Activated naive CD4-positive, alpha-beta T cell treated with anti-CD3 and anti-CD28 coated beads, Interleukin-2, amount 10 ng/mL, durations not matched to agents 7 days and 5 days (primary cell): Measurements from ENCODE around the gene COL2A1.

Source experiments
- CTCF ChIA-PET: fragments of 350-600 bp; sonication (Branson Sonifier 250); formaldehyde crosslinking; loops from one replicate; lab custom pipeline; 2021; ENCODE audit warnings: antibody characterized with exemption; lab: Charles Lee
- DNase-seq: peaks from one replicate; pipeline ENCODE4 v3.0.0-alpha.2; 2020
- H3K27ac Mint-ChIP-seq: one replicate; pipeline ENCODE4 v1.8.0; 2021; ENCODE audit warnings: mild to moderate bottlenecking, moderate library complexity, mixed read lengths
- H3K27me3 Mint-ChIP-seq: one replicate; pipeline ENCODE4 v1.8.0; 2021; ENCODE audit warnings: mild to moderate bottlenecking, mixed read lengths
- H3K36me3 Mint-ChIP-seq: one replicate; pipeline ENCODE4 v1.8.0; 2021; ENCODE audit warnings: mixed read lengths
- H3K4me1 Mint-ChIP-seq: one replicate; pipeline ENCODE4 v1.8.0; 2021; ENCODE audit warnings: mixed read lengths
- H3K4me3 Mint-ChIP-seq: one replicate; pipeline ENCODE4 v1.8.0; 2021; ENCODE audit warnings: mild to moderate bottlenecking, moderate library complexity, mixed read lengths
- H3K9me3 Mint-ChIP-seq: one replicate; pipeline ENCODE4 v1.8.0; 2021; ENCODE audit warnings: mixed read lengths

The COL2A1 gene

DNA sequence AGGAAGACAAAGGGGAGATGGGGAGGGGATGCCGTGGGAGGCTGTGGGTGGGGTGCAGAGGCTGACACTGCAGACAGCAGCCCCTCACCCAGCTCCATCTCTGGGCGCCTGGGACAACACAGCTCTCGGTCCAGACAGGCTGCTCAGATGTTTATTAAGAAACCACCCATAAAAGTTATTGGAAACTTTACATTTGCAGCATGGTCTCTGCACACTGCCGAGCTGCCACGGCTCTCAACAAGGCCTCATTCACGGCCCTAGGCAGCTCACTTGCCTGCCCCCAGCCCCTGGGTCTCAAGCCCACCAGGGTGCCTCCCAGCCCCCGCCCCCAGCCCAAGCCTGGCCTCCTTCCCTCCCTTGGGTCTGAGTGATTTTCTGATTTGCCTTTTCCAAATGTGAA, 21.0 kb upstream of the COL2A1 start:
- Mint-ChIP-seq H3K36me3 (no peaks in the 10 kb centered on the region), H3K9me3 (no peaks in the 10 kb centered on the region), H3K27ac (no peak overlapping the region), H3K27me3 (peaks cover 69% of the 10 kb centered on the region), H3K4me1 (no peaks in the 10 kb centered on the region), H3K4me3 (no peak overlapping the region)
- no peak for DNase-seq
- CTCF ChIA-PET, result no interaction called here

DNA sequence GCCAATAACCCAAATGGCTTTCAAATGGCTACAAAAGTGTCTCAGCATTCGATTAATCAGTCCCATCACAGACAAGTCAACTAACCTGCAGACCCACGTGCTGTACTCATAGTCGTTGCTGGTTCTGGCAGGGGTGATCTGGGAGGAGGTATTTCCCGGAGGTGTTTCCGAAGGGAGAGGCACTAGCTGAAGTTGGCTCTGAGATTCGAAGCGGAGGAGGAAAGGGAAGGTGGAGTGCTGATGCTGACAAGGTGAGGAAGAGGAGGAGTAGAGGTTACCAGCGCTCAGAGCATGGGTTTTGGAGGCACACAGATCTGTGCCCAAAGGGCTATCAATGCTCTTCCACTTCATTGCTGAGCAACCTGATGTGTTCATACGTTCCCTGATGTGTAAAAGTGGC, 20.5 kb upstream of the COL2A1 start:
- Mint-ChIP-seq H3K27ac (no peak overlapping the region), H3K9me3 (no peaks in the 10 kb centered on the region), H3K27me3 (peaks cover 69% of the 10 kb centered on the region), H3K4me3 (no peak overlapping the region), H3K36me3 (no peaks in the 10 kb centered on the region), H3K4me1 (no peaks in the 10 kb centered on the region)
- CTCF ChIA-PET, result no interaction called here
- DNase-seq, result no peak

- Mint-ChIP-seq H3K9me3 (no peaks in the 10 kb centered on the region), H3K36me3 (no peaks in the 10 kb centered on the region), H3K4me3 (no peak overlapping the region), H3K4me1 (no peaks in the 10 kb centered on the region), H3K27ac (no peak overlapping the region), H3K27me3 (peaks cover 75% of the 10 kb centered on the region)
- no peak for DNase-seq
- CTCF ChIA-PET, result no interaction called here
Observed at GRCh38 chr12:48023386-48023785, 19.1 kb upstream of the COL2A1 start.

DNA sequence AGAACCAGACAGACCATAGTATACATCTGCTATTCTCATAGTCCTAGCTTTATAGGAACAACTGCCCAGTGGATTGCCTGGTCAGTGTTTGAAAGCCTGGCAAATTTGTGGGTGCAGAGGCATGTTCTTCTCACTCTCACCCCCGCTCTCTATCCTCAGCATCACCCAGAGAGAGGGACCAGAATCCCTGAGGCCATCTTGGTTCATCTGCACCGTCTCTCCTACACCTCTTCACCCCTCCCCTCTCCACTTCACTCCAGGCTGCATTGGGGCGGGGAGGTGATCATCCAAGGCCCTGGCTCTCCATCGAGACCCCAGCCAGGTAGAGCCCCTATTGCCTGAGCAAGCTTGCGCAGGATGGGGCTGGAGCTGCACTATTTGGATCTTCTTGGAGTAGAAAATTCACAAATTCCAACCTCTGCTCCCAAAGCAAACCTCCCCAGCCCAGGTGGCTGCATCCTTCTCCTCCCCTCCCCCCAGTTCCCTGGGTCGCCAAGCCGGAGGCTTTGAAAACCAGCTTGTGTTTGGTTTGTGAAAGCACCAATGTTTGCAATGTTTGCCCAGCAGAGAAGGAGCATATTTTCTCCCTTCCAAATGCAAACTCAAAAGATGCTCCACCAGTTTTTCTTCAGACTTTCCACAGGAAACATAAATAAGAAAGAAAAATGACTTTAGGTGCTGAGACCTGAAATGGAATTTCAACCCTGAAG, 18.6 kb upstream of the COL2A1 start:
- CTCF ChIA-PET, result interaction anchor here (0.7 kb wide), 1 partner anchor 11 kb away, joined by 3 read pairs; no protein-coding TSS in a partner anchor
- Mint-ChIP-seq H3K27me3 (peaks cover 76% of the 10 kb centered on the region), H3K4me1 (no peaks in the 10 kb centered on the region), H3K9me3 (no peaks in the 10 kb centered on the region), H3K27ac (no peak overlapping the region), H3K36me3 (no peaks in the 10 kb centered on the region), H3K4me3 (no peak overlapping the region)
- no peak for DNase-seq

DNA sequence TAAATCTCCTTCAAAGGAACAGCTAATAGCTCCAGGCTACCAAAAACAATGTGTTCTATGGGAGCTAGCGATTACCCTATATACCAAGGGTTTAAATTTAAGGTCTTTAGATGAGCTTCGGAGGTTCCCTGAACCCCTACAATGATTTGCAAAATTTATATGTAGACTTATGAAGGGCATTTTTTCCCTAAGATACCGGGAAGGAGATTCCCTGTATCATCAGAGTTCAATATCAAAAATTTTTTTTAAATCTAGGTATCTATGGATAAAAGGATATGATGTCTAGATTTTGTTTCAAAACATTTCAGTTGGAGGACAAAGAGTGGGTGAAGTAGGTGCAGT, 17.9 kb upstream of the COL2A1 start:
- H3K27me3 Mint-ChIP-seq, result peaks cover 77% of the 10 kb centered on the region
- no peak overlapping the region for H3K4me3 Mint-ChIP-seq
- H3K4me1 Mint-ChIP-seq, result no peaks in the 10 kb centered on the region
- H3K36me3 Mint-ChIP-seq, result no peaks in the 10 kb centered on the region
- no peaks in the 10 kb centered on the region for H3K9me3 Mint-ChIP-seq
- no peak for DNase-seq
- CTCF ChIA-PET, result interaction anchor here (0.7 kb wide), 1 partner anchor 11 kb away, joined by 3 read pairs; no protein-coding TSS in a partner anchor
- no peak overlapping the region for H3K27ac Mint-ChIP-seq

- no peaks in the 10 kb centered on the region for H3K36me3 Mint-ChIP-seq
- no peaks in the 10 kb centered on the region for H3K9me3 Mint-ChIP-seq
- CTCF ChIA-PET, result no interaction called here
Observed at GRCh38 chr12:48021485-48022179, 17.4 kb upstream of the COL2A1 start.

DNA sequence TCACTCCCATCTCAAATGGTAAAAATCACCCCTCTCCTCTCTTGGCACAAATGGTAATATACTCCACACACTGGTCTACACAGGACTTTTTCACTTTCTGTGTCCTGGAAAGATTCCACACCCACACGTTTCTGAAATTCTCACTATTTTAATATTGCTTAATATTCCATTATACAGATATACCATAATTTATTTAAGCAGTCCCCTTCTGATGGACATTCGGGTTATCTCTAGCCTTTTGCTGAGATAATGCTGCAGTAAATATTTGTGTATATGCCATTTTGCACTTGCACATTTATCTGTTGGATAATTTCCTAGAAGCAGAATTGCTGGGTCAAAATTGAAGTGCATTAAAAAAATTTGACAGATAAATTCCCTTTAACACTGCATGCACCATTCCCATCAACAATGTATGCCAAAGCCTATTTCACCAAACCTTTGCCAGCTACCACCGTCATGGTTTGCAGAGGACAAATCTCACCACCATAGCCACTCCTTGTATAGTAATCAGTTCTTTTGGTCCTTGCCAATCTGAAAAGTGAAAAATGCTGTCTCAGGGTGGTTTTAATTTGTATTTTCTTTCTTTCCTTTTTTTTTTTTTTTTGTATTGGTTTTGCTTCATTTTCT, 15.5 kb upstream of the COL2A1 start:
- H3K27me3 Mint-ChIP-seq, result peaks cover 88% of the 10 kb centered on the region
- no peak overlapping the region for H3K27ac Mint-ChIP-seq
- H3K4me3 Mint-ChIP-seq, result no peak overlapping the region
- no peak for DNase-seq
- H3K36me3 Mint-ChIP-seq, result no peaks in the 10 kb centered on the region
- CTCF ChIA-PET, result no interaction called here
- H3K4me1 Mint-ChIP-seq, result no peaks in the 10 kb centered on the region
- H3K9me3 Mint-ChIP-seq, result no peaks in the 10 kb centered on the region

More at GRCh38 chr12:48021485-48022179, 17.4 kb upstream of the COL2A1 start:
- no peak overlapping the region for H3K4me3 Mint-ChIP-seq
- DNase-seq, result no peak
- peaks cover 77% of the 10 kb centered on the region for H3K27me3 Mint-ChIP-seq
- H3K4me1 Mint-ChIP-seq, result no peaks in the 10 kb centered on the region
- H3K27ac Mint-ChIP-seq, result no peak overlapping the region

GRCh38 chr12:48018618-48018995, 14.3 kb upstream of the COL2A1 start:
- H3K36me3 Mint-ChIP-seq, result no peaks in the 10 kb centered on the region
- no peaks in the 10 kb centered on the region for H3K9me3 Mint-ChIP-seq
- no peak for DNase-seq
- H3K4me1 Mint-ChIP-seq, result no peaks in the 10 kb centered on the region
- CTCF ChIA-PET, result no interaction called here
- H3K27ac Mint-ChIP-seq, result no peak overlapping the region
- H3K27me3 Mint-ChIP-seq, result peaks cover 93% of the 10 kb centered on the region
- no peak overlapping the region for H3K4me3 Mint-ChIP-seq

DNA sequence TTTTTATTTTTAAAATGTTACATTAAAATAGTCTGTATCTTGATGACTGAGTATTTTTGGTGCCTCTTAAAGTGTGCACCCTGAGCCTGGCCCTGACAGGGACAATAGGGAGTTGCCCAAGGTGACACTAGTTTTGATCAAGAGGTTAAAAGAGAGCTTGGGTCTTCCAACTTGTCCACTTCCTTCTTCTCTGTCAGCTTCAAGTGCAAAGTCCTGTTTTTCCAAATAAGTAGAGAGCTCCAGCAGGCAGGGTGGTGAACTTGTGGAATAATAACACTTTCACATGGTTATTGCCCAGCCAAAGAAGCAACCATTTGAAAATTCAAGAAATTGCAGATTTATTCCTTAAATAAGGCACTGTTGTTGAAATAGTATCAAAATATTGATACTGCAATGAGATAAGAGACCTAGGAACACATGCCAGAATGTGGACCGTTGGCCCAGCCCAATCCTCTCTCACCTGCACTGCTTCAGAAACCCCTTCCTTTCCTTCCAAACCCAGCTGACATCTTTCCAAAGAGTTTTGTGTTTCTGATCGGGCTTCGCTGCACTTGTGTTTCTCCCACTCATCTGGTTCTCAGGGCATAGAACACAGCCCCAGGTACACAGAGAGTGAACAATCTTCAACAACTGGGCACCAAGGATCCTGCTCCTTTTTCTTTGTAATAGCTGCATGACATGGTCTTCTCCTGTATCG, 13.8 kb upstream of the COL2A1 start:
- H3K4me3 Mint-ChIP-seq, result no peak overlapping the region
- peaks cover 93% of the 10 kb centered on the region for H3K27me3 Mint-ChIP-seq
- DNase-seq, result no peak

GRCh38 chr12:48017496-48017895, 13.2 kb upstream of the COL2A1 start:
- CTCF ChIA-PET, result no interaction called here
- Mint-ChIP-seq H3K4me1 (no peaks in the 10 kb centered on the region), H3K4me3 (no peak overlapping the region), H3K27ac (no peak overlapping the region), H3K36me3 (no peaks in the 10 kb centered on the region), H3K27me3 (peaks cover 89% of the 10 kb centered on the region), H3K9me3 (no peaks in the 10 kb centered on the region)
- no peak for DNase-seq

More for the DNA sequence above, 13.8 kb upstream of the COL2A1 start:
- no peaks in the 10 kb centered on the region for H3K9me3 Mint-ChIP-seq
- H3K36me3 Mint-ChIP-seq, result no peaks in the 10 kb centered on the region
- no peaks in the 10 kb centered on the region for H3K4me1 Mint-ChIP-seq
- H3K27ac Mint-ChIP-seq, result no peak overlapping the region
- CTCF ChIA-PET, result no interaction called here

- H3K4me3 Mint-ChIP-seq, result no peak overlapping the region
- H3K9me3 Mint-ChIP-seq, result no peaks in the 10 kb centered on the region
- H3K36me3 Mint-ChIP-seq, result no peaks in the 10 kb centered on the region
- H3K27me3 Mint-ChIP-seq, result peaks cover 85% of the 10 kb centered on the region
- CTCF ChIA-PET, result no interaction called here
- DNase-seq, result no peak
- no peak overlapping the region for H3K27ac Mint-ChIP-seq
- H3K4me1 Mint-ChIP-seq, result no peaks in the 10 kb centered on the region
Observed at GRCh38 chr12:48016373-48017020, 12.2 kb upstream of the COL2A1 start.

GRCh38 chr12:48015954-48016353, 11.7 kb upstream of the COL2A1 start:
- H3K27ac Mint-ChIP-seq, result no peak overlapping the region
- peaks cover 85% of the 10 kb centered on the region for H3K27me3 Mint-ChIP-seq
- no peaks in the 10 kb centered on the region for H3K4me1 Mint-ChIP-seq
- no peak overlapping the region for H3K4me3 Mint-ChIP-seq
- CTCF ChIA-PET, result no interaction called here
- DNase-seq, result no peak
- no peaks in the 10 kb centered on the region for H3K9me3 Mint-ChIP-seq
- H3K36me3 Mint-ChIP-seq, result no peaks in the 10 kb centered on the region

DNA sequence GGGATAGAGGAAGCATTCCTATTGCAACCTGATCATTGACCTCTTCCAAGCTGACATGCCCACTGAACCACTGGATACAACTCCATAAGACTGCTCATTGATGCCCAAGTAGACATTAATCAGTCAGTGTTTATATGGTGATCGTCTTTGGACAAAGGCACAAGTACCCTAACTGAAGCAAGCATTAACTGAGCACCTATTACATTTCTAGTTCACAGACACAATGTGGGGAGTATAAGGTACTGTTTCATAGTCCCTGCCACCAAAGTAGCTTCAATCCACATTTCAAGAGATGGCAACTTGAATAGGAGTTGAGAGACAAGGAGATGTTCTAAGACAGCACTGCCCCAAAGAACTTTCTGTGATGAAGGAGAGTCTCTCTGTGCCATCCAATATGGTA, 10.9 kb upstream of the COL2A1 start:
- Mint-ChIP-seq H3K9me3 (no peaks in the 10 kb centered on the region), H3K36me3 (no peaks in the 10 kb centered on the region), H3K4me3 (no peak overlapping the region), H3K4me1 (no peaks in the 10 kb centered on the region), H3K27me3 (peaks cover 89% of the 10 kb centered on the region), H3K27ac (no peak overlapping the region)
- CTCF ChIA-PET, result no interaction called here
- DNase-seq, result no peak

- Mint-ChIP-seq H3K4me1 (no peaks in the 10 kb centered on the region), H3K36me3 (no peaks in the 10 kb centered on the region), H3K27me3 (peaks cover 90% of the 10 kb centered on the region), H3K9me3 (no peaks in the 10 kb centered on the region), H3K4me3 (no peak overlapping the region), H3K27ac (no peak overlapping the region)
- CTCF ChIA-PET, result no interaction called here
- no peak for DNase-seq
Observed at GRCh38 chr12:48013287-48013686, 9.0 kb upstream of the COL2A1 start.
